ENCODE results near the gene THOC6. TPM values are rescaled to one million over a fixed set of nuclear protein-coding genes. Genes with fewer than 3 reads are reported as not detected.

The THOC6 gene
- total RNA-seq, 1 donor from 2014 or later: 40.1 TPM

- Mint-ChIP-seq H3K36me3 (peaks cover 5% of the 10 kb centered on the region), H3K27me3 (peaks cover 13% of the 10 kb centered on the region), H3K4me3 (peak overlapping the region; percentile 94), H3K4me1 (ENCODE audit: unreplicated experiment) (peaks cover 36% of the 10 kb centered on the region), H3K9me3 (no peaks in the 10 kb centered on the region), H3K27ac (peak overlapping the region; percentile 98)
- DNase-seq (ENCODE audit: extremely low spot score, unreplicated experiment): no peak
- no peak for TF ChIP-seq CTCF (conservative IDR thresholded peaks at IDR 0.05)
Observed at GRCh38 chr16:3022208-3022683, 1.6 kb upstream of the THOC6 start.

GRCh38 chr16:3022684-3023414 lies 986 bp upstream of the THOC6 start:
- H3K4me3 Mint-ChIP-seq: peak overlapping the region; percentile 94
- peaks cover 36% of the 10 kb centered on the region for H3K4me1 Mint-ChIP-seq (ENCODE audit: unreplicated experiment)

GRCh38 chr16:3023415-3023668 lies 493 bp upstream of the THOC6 start:
- Mint-ChIP-seq H3K36me3 (peaks cover 5% of the 10 kb centered on the region), H3K4me1 (ENCODE audit: unreplicated experiment) (peaks cover 36% of the 10 kb centered on the region), H3K9me3 (no peaks in the 10 kb centered on the region), H3K27ac (peak overlapping the region; percentile 98), H3K4me3 (peak overlapping the region; percentile 94), H3K27me3 (peaks cover 8% of the 10 kb centered on the region)
- no peak for DNase-seq (ENCODE audit: extremely low spot score, unreplicated experiment)
- no peak for TF ChIP-seq CTCF (conservative IDR thresholded peaks at IDR 0.05)

More at GRCh38 chr16:3022684-3023414, 986 bp upstream of the THOC6 start:
- H3K36me3 Mint-ChIP-seq: peaks cover 5% of the 10 kb centered on the region
- no peaks in the 10 kb centered on the region for H3K9me3 Mint-ChIP-seq
- peak overlapping the region; percentile 98 for H3K27ac Mint-ChIP-seq
- peaks cover 12% of the 10 kb centered on the region for H3K27me3 Mint-ChIP-seq
- no peak for TF ChIP-seq CTCF (conservative IDR thresholded peaks at IDR 0.05)
- no peak for DNase-seq (ENCODE audit: extremely low spot score, unreplicated experiment)

- no peak for TF ChIP-seq CTCF (conservative IDR thresholded peaks at IDR 0.05)
- no peak for DNase-seq (ENCODE audit: extremely low spot score, unreplicated experiment)
- H3K36me3 Mint-ChIP-seq: peaks cover 9% of the 10 kb centered on the region
- no peaks in the 10 kb centered on the region for H3K9me3 Mint-ChIP-seq
- H3K27me3 Mint-ChIP-seq: peaks cover 9% of the 10 kb centered on the region
- peaks cover 37% of the 10 kb centered on the region for H3K4me1 Mint-ChIP-seq (ENCODE audit: unreplicated experiment)
- H3K4me3 Mint-ChIP-seq: peak overlapping the region; percentile 20
- no peak overlapping the region for H3K27ac Mint-ChIP-seq
Observed at GRCh38 chr16:3025032-3026002, 1.5 kb downstream of the THOC6 start.

GRCh38 chr16:3026003-3026378 lies 2.2 kb downstream of the THOC6 start:
- H3K27me3 Mint-ChIP-seq: peaks cover 9% of the 10 kb centered on the region
- TF ChIP-seq CTCF (conservative IDR thresholded peaks at IDR 0.05): no peak
- peaks cover 9% of the 10 kb centered on the region for H3K36me3 Mint-ChIP-seq
- H3K4me1 Mint-ChIP-seq (ENCODE audit: unreplicated experiment): peaks cover 37% of the 10 kb centered on the region
- DNase-seq (ENCODE audit: extremely low spot score, unreplicated experiment): no peak
- H3K9me3 Mint-ChIP-seq: no peaks in the 10 kb centered on the region
- H3K27ac Mint-ChIP-seq: peak overlapping the region; percentile 8
- peak overlapping the region; percentile 20 for H3K4me3 Mint-ChIP-seq

Data from type B pancreatic cell (in vitro differentiated cells).